ENCODE measurements around the gene SIPA1L3.

- TF ChIP-seq CTCF (conservative IDR thresholded peaks at IDR 0.05) = no peak
- no peak for TF ChIP-seq ZFX (IDR thresholded peaks at IDR 0.05)
Measured at GRCh38 chr19:38062959-38063761, 156.2 kb downstream of the SIPA1L3 start.

Data from C4-2B (cell line).